NCI-H774 (cell line): ENCODE measurements around the gene TIMP2.
A peak's percentile ranks its signal among the peaks of the same experiment; 100 is the strongest.

ENCODE experiments used
- DNase-seq: peaks from one replicate; lab custom pipeline; 2025; lab: John Stamatoyannopoulos, UW

Gene TIMP2

GRCh38 chr17:78836420-78837021 is 88.7 kb downstream of the TIMP2 start:
- no peak for DNase-seq

- DNase-seq, result no peak
These were observed 90.6 kb downstream of the TIMP2 start for GRCh38 chr17:78834571-78834970.

GRCh38 chr17:78832541-78832810 is 92.7 kb downstream of the TIMP2 start:
- no peak for DNase-seq

GRCh38 chr17:78831688-78832540 is 93.3 kb downstream of the TIMP2 start:
- DNase-seq, result peak; percentile 86

- no peak for DNase-seq
These were observed 95.7 kb downstream of the TIMP2 start for GRCh38 chr17:78829477-78829876.

GRCh38 chr17:78828470-78829185 is 96.6 kb downstream of the TIMP2 start:
- DNase-seq, result no peak

GRCh38 chr17:78826836-78827509 is 98.2 kb downstream of the TIMP2 start:
- DNase-seq, result no peak

GRCh38 chr17:78826421-78826820 is 98.8 kb downstream of the TIMP2 start:
- no peak for DNase-seq

GRCh38 chr17:78825696-78826095 is 99.5 kb downstream of the TIMP2 start:
- DNase-seq, result no peak

GRCh38 chr17:78824240-78824639 is 100.9 kb downstream of the TIMP2 start:
- no peak for DNase-seq

- no peak for DNase-seq
These were observed 101.7 kb downstream of the TIMP2 start for GRCh38 chr17:78823282-78824046.

GRCh38 chr17:78822552-78822951 is 102.6 kb downstream of the TIMP2 start:
- DNase-seq, result no peak

- no peak for DNase-seq
These were observed 103.2 kb downstream of the TIMP2 start for GRCh38 chr17:78821961-78822360.

GRCh38 chr17:78820841-78821240 is 104.3 kb downstream of the TIMP2 start:
- DNase-seq, result no peak

GRCh38 chr17:78819806-78820792 is 105.1 kb downstream of the TIMP2 start:
- no peak for DNase-seq

GRCh38 chr17:78819402-78819801 is 105.8 kb downstream of the TIMP2 start:
- no peak for DNase-seq

- DNase-seq, result no peak
These were observed 106.3 kb downstream of the TIMP2 start for GRCh38 chr17:78818932-78819331.

- DNase-seq, result no peak
These were observed 106.9 kb downstream of the TIMP2 start for GRCh38 chr17:78818152-78818846.

GRCh38 chr17:78817123-78817522 is 108.1 kb downstream of the TIMP2 start:
- no peak for DNase-seq

- DNase-seq, result no peak
These were observed 109.5 kb downstream of the TIMP2 start for GRCh38 chr17:78815696-78816095.
